H1 (cell line): Measurements from ENCODE around the gene RAB9B. TPM values are rescaled to one million over a fixed set of nuclear protein-coding genes. Genes with fewer than 3 reads are reported as not detected.

Experiments used
- CHD2 ChIP-seq: IDR thresholded peaks from 2 replicates; pipeline ENCODE4 v1.6.1; 2012; ENCODE audit warnings: low read length, improper control_type of control experiment
- E2F6 ChIP-seq: IDR thresholded peaks from 2 replicates; pipeline ENCODE4 v1.6.1; 2012; ENCODE audit warnings: inconsistent platforms
- EP300 ChIP-seq, 2 experiments: IDR thresholded peaks; 1 replicate in 1 of 2; 2 replicates in 1 of 2; pipeline ENCODE4 v1.6.1; 2011 to 2012; ENCODE audit warnings: low read depth in 2 of 2, low read length in 2 of 2, mild to moderate bottlenecking in 2 of 2, borderline replicate concordance in 1 of 2, inconsistent platforms in 1 of 2, moderate library complexity in 1 of 2
- FOSL1 ChIP-seq: IDR thresholded peaks from 2 replicates; pipeline ENCODE4 v1.6.1; 2011; ENCODE audit warnings: mild to moderate bottlenecking, low read depth, low read length, moderate library complexity; ENCODE audit not compliant: insufficient read depth
- JUN ChIP-seq: IDR thresholded peaks from 2 replicates; pipeline ENCODE4 v1.6.1; 2011; ENCODE audit warnings: low read depth, mild to moderate bottlenecking, improper control_type of control experiment, low read length
- RFX5 ChIP-seq: IDR thresholded peaks from 2 replicates; pipeline ENCODE4 v1.6.1; 2011; ENCODE audit warnings: low read depth, low read length, improper control_type of control experiment, borderline replicate concordance
- SRF ChIP-seq: IDR thresholded peaks from 2 replicates; pipeline ENCODE4 v1.6.1; 2011; ENCODE audit warnings: mild to moderate bottlenecking, low read depth, low read length, moderate library complexity
- SUZ12 ChIP-seq: fragments of 200-600 bp; sonication (generic); IDR thresholded peaks from 2 replicates; pipeline ENCODE4 v1.6.1; 2012; ENCODE audit warnings: mild to moderate bottlenecking, inconsistent platforms, low read length, moderate library complexity, mixed read lengths
- polyA plus RNA-seq, 7 experiments: library from polyadenylated mRNA; depleted of rRNA in 3 of 7; stranded (reverse) in 5 of 7; unstranded in 2 of 7; fragments of >200 nt in 5 of 7; fragments of 200-250 nt in 2 of 7; gene quantifications; 1 replicate in 5 of 7; 2 replicates in 1 of 7; 4 replicates in 1 of 7; pipeline versions ENCODE4 v1.2.1 to v1.2.3, GENCODE V29; 2011 to 2013; ENCODE audit warnings: missing spikeins in 2 of 7, mixed read lengths in 2 of 7
- total RNA-seq: library from RNA; stranded (reverse); fragmentation: NEBNext Ultra II Directional; extraction: Animal tissue kit (Norgen Biotek cat#: 25700); gene quantifications from 2 replicates; pipeline ENCODE4 v1.2.1, GENCODE V29; 2021
- TF ChIP-seq, protein P1 (sequence below): fragments of 300-600 bp; sonication (generic); IDR thresholded peaks from 2 replicates; pipeline ENCODE4 v1.7.1; 2012; ENCODE audit warnings: low read length, moderate library complexity, mild to moderate bottlenecking, inconsistent platforms; ENCODE audit not compliant: insufficient replicate concordance

Gene RAB9B
- total and polyA plus RNA-seq, 2 of the 8 experiments (the other 6 are each of a cell fraction or from before 2014, with no cell fraction given): 0.26 to 0.56 TPM

GRCh38 chrX:103782640-103783039, 49.4 kb downstream of the RAB9B start (continued):
- TF ChIP-seq, protein P1, sequence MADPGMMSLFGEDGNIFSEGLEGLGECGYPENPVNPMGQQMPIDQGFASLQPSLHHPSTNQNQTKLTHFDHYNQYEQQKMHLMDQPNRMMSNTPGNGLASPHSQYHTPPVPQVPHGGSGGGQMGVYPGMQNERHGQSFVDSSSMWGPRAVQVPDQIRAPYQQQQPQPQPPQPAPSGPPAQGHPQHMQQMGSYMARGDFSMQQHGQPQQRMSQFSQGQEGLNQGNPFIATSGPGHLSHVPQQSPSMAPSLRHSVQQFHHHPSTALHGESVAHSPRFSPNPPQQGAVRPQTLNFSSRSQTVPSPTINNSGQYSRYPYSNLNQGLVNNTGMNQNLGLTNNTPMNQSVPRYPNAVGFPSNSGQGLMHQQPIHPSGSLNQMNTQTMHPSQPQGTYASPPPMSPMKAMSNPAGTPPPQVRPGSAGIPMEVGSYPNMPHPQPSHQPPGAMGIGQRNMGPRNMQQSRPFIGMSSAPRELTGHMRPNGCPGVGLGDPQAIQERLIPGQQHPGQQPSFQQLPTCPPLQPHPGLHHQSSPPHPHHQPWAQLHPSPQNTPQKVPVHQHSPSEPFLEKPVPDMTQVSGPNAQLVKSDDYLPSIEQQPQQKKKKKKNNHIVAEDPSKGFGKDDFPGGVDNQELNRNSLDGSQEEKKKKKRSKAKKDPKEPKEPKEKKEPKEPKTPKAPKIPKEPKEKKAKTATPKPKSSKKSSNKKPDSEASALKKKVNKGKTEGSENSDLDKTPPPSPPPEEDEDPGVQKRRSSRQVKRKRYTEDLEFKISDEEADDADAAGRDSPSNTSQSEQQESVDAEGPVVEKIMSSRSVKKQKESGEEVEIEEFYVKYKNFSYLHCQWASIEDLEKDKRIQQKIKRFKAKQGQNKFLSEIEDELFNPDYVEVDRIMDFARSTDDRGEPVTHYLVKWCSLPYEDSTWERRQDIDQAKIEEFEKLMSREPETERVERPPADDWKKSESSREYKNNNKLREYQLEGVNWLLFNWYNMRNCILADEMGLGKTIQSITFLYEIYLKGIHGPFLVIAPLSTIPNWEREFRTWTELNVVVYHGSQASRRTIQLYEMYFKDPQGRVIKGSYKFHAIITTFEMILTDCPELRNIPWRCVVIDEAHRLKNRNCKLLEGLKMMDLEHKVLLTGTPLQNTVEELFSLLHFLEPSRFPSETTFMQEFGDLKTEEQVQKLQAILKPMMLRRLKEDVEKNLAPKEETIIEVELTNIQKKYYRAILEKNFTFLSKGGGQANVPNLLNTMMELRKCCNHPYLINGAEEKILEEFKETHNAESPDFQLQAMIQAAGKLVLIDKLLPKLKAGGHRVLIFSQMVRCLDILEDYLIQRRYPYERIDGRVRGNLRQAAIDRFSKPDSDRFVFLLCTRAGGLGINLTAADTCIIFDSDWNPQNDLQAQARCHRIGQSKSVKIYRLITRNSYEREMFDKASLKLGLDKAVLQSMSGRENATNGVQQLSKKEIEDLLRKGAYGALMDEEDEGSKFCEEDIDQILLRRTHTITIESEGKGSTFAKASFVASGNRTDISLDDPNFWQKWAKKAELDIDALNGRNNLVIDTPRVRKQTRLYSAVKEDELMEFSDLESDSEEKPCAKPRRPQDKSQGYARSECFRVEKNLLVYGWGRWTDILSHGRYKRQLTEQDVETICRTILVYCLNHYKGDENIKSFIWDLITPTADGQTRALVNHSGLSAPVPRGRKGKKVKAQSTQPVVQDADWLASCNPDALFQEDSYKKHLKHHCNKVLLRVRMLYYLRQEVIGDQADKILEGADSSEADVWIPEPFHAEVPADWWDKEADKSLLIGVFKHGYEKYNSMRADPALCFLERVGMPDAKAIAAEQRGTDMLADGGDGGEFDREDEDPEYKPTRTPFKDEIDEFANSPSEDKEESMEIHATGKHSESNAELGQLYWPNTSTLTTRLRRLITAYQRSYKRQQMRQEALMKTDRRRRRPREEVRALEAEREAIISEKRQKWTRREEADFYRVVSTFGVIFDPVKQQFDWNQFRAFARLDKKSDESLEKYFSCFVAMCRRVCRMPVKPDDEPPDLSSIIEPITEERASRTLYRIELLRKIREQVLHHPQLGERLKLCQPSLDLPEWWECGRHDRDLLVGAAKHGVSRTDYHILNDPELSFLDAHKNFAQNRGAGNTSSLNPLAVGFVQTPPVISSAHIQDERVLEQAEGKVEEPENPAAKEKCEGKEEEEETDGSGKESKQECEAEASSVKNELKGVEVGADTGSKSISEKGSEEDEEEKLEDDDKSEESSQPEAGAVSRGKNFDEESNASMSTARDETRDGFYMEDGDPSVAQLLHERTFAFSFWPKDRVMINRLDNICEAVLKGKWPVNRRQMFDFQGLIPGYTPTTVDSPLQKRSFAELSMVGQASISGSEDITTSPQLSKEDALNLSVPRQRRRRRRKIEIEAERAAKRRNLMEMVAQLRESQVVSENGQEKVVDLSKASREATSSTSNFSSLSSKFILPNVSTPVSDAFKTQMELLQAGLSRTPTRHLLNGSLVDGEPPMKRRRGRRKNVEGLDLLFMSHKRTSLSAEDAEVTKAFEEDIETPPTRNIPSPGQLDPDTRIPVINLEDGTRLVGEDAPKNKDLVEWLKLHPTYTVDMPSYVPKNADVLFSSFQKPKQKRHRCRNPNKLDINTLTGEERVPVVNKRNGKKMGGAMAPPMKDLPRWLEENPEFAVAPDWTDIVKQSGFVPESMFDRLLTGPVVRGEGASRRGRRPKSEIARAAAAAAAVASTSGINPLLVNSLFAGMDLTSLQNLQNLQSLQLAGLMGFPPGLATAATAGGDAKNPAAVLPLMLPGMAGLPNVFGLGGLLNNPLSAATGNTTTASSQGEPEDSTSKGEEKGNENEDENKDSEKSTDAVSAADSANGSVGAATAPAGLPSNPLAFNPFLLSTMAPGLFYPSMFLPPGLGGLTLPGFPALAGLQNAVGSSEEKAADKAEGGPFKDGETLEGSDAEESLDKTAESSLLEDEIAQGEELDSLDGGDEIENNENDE: no peak
- TF ChIP-seq E2F6 (no peak), JUN (no peak), SRF (no peak), EP300 (IDR thresholded peaks at IDR 0.05; ENCODE audit: borderline replicate concordance in 1 of 2, low read depth in 2 of 2, low read length in 2 of 2) (no peak), SUZ12 (no peak), RFX5 (no peak), CHD2 (no peak), FOSL1 (no peak)
